NCI-H1417 (cell line): ENCODE data around the gene RAB3B.

ENCODE experiments used
- DNase-seq, 3 experiments: peaks; one replicate each; lab custom pipeline; 2025; lab: John Stamatoyannopoulos, UW

Gene RAB3B

DNA sequence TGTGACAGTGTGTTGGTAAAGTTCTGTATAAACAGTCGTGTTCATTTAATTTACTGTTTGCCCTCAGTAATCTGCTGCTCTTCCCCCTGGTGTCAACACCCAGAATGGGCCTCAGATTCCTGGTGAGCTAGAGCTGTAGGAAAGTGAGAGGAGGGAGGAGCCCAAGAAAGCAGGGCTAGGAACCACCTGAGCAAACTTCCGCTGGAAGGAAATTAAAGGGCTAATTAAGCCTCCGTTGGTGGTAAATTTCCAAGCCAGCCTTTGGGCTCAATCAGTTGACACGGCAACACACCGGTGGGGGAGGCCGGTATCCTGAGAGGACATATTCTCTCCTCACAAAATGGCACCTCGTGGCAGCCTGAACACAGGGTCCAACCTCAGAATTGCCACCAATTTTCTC, 32.9 kb downstream of the RAB3B start:
- peak; percentile 35 to 97 (median 87) for DNase-seq

GRCh38 chr1:51956528-51957509, 33.7 kb downstream of the RAB3B start:
- DNase-seq, result peak; percentile 49 to 75 (median 56)

DNA sequence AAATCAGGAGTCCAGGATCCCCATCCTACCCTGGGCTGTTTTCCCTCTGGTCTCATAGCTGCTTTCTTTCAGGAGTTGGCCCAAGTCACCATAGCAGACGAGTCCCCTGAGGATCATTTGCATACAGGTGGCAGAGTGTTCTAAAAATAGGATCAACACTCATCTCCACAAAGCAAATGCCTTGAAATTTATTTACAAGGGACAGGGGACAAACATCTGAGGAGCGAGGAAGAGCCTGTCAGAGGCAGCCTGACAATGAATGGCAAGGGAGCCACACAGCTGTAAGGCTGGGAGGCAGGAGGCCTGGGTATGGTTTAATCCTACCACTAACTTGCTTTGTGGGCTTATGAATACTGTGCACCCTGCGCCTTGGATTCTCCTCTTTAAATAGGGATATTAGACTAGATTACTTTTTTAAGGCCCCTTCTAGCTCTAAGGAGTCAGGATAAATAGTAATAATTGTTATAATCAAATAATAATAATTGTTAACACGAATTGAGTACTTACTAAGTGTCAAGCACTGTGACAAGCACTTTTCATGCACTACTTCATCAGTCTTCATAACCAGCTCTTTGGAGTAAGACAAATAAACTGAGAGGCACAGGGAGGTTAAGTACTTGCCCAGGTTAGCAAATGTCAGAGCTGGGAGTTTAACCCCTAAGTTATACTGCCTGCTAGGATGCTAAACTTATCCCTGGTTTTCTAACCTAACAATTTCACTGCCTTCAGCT, 34.5 kb downstream of the RAB3B start:
- peak; percentile 86 to 98 (median 96) for DNase-seq

DNA sequence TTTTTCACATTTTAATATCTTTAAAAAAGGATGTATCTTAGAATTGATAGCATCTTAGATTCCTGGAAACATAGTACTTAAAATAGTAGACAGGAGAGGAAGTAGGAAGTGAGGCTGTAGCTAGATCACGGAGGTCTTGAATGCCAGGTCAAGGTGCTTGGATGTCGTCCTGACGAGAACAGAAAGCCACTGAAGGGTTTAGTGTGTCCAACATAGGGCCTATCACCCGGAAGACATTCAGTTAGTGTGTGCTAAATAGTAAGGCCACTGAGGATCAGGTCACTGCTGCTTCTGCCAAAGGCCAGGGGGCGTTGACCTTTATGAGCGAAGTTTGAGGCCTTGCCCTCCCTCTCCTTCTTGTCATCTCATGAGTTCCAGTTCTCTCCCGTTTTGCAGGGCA, 35.7 kb downstream of the RAB3B start:
- peak in 1 of 3 experiments; percentile 42 for DNase-seq

- DNase-seq, result peak in 1 of 3 experiments; percentile 28
Observed at GRCh38 chr1:51953079-51953478, 37.4 kb downstream of the RAB3B start.

DNA sequence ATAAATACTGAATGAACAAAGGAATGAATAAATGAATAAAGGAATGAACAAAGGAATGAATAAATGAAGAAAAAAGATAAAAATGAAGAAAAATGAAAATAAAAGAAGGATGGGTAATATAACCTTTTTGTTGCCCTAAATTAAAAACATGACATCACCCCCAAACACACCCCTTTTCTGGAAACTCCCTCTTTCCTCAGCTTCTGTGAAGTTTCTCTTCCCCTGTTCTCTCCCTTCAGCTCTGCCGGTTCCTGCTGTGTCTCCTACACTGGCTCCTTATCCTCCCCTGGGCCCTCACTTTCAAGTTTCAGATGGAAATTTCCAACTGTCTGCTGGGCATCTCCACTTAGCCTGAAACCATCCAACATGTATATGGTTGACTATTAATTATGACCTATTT, 37.9 kb downstream of the RAB3B start:
- no peak for DNase-seq

GRCh38 chr1:51950701-51951100, 39.8 kb downstream of the RAB3B start:
- no peak for DNase-seq

DNA sequence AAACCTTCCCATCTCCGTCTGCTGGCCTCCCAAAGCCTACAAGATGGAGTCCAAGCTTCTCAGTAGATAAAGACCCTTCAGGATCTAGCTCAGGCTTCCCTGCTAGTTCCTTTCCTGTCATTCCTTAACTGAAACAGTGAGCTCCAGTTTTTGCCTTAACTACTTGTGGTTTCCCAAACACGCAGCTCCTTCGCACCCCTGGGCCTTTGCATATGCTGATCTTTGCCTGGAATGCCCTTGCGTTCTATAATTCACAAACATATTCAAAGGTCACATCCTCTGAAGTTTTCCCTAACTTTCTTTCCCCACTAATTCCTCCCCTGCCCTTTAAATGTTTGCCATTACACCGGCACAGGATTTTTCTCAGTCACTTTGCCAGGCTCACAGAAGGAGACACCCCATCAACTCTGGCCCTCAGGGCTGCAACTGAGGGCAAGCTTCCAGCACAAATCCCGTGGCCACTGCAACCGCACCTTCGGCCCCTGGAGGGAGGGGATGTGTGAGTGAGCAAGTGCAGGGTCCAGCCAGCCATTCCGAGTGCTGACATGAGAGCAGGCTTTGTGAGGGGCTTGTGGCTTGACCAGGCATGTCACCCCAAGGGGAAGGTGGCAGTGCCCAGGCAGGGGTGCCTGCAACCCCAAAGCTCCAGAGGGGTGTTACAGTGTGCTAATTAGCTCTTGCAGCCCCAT, 41.3 kb downstream of the RAB3B start:
- no peak for DNase-seq

GRCh38 chr1:51948491-51948915, 42.0 kb downstream of the RAB3B start:
- peak in 2 of 3 experiments; percentile 33 to 65 for DNase-seq

DNA sequence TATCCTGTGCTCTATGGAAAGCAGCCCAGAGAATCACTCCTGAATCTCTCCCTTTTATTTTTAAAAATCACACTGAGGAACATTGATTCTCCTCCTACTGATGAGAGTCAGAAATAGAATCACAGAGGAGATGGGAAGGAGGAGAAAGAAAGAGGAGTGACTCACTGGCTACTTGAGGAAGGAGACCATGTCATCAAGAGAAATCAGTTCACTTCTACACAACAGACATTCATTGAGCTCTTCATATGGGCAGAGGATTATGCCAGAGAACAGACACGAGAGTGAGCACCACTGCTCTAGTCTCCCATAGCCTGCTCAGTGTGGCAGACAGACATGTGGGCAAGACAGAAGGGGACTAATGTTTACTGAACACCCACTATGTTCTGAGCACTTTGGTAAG, 44.2 kb downstream of the RAB3B start:
- no peak for DNase-seq

DNA sequence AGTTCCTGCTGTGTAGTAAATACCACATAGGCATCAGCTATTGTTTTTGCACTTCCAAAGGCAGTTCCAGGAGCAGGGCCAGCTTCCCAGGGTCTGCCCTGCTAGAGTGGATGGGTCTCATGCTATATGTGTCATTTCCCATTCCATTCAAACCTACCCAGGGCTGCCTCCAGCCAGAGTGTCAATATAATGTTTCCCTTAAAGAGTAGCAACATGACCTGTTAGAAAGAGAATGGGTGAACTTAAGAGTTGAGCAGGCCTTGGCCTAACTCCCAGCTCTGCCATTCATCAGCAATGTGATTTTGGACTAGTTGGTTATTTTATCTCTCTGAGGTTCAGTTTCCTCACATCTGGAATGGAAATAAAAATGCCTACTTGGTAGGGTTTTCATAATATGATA, 44.9 kb downstream of the RAB3B start:
- no peak for DNase-seq

- no peak for DNase-seq
Observed at GRCh38 chr1:51942281-51942680, 48.2 kb downstream of the RAB3B start.

DNA sequence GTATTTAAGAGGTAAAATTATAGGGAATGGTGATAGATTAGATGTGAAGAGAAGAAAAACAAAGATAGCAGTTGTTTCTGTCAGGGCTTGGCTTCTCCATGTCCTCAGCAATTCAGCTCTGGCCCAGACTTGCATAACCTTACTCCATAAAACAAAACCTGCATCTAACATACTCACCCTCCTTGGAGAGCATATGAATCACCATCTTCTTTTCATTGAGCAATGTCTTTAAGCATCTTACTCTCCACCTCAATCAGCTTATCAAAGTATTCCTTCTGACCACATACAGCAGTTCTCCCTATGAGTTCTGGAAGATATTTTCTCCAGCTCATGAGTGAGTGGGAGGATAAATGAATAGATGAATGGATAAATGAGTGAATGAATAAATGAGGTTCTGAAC, 49.0 kb downstream of the RAB3B start:
- DNase-seq, result no peak

GRCh38 chr1:51937112-51937511, 53.4 kb downstream of the RAB3B start:
- DNase-seq, result no peak

DNA sequence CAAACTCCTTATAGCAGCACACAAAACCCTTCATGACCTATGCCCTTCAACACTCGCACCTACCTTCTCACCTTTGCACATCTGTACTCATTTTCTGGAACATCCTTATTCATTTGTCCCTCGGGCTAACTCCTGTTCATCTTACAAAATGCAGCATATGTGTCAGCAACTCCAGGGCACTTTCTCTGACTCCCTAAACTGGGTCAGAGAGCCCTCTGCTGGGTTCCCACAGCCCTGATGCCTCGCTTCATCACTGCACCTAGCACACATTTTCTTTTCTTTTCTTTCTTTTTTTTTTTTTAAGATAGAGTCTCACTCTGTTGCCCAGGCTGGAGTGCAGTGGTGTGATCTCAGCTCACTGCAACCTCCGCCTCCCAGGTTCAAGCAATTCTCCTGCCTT, 54.0 kb downstream of the RAB3B start:
- DNase-seq, result no peak

DNA sequence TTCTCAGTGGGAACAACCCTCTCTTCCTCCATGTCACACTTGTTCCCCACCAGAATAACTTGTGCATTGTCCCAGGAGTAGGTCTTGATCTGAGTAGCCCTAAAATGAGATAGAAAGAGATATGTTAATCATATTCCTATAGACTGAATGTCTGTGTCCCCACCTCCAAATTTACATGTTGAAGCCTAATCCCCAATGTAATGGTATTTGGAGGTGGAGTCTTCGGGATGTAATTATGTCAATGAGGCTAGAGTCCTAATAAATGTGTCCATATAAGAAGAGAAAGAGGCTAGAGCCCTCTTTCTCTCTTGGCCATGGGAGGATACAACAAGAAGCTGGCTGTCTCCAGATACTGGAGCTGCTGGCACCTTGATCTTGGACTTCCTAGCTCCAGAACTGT, 57.2 kb downstream of the RAB3B start:
- no peak for DNase-seq

- no peak for DNase-seq
Observed at GRCh38 chr1:51930329-51930728, 60.2 kb downstream of the RAB3B start.

- DNase-seq, result no peak
Observed at GRCh38 chr1:51928896-51929295, 61.6 kb downstream of the RAB3B start.

GRCh38 chr1:51927029-51927428, 63.5 kb downstream of the RAB3B start:
- no peak for DNase-seq

GRCh38 chr1:51926171-51926812, 64.2 kb downstream of the RAB3B start:
- peak in 1 of 3 experiments; percentile 20 for DNase-seq

GRCh38 chr1:51924455-51924854, 66.0 kb downstream of the RAB3B start:
- no peak for DNase-seq

DNA sequence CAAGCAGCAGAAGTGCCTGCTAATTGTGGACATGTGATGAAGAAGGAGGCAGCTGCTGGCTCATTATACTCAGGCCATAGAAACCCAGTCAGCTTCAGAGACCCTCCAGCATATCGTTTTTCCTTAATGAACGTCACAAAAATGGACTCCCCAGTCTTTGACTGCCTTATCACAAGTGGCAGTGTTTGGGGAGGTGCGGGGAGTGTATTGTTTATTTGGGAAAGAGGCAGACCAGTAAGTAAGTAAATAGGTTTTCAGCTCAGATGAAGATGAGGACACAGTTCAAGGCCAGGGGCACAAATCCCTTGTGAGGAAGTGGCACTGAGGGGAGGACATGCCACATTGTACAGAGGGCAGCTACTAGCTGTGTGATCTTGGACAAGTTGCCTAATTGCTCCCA, 68.5 kb downstream of the RAB3B start:
- peak in 2 of 3 experiments; percentile 29 to 76 for DNase-seq
